Body of pancreas (tissue), 4 donors: ENCODE data around the gene SEPTIN5. TPM values are rescaled to one million over a fixed set of nuclear protein-coding genes. Genes with fewer than 3 reads are reported as not detected.

Experiments used
- ATAC-seq: fragments of 150-250 bp; one replicate; pipeline ENCODE4 v1.9.1; 2016
- DNase-seq, 4 donors: peaks; one replicate each; pipeline ENCODE4 v3.0.0-alpha.2; 2019
- H3K27ac ChIP-seq, 4 donors: fragments of 200-600 bp; sonication (generic); 1 replicate in 3 of 4; 2 replicates in 1 of 4; pipeline versions ENCODE4 v1.5.1 to v1.6.1; 2016 to 2019; ENCODE audit warnings: mild to moderate bottlenecking in 1 of 4, mixed read lengths in 1 of 4, moderate library complexity in 1 of 4
- H3K27me3 ChIP-seq, 2 donors: fragments of 200-600 bp; sonication (generic); one replicate each; pipeline ENCODE4 v1.6.0; 2016; ENCODE audit warnings: mild to moderate bottlenecking in 1 of 2
- H3K36me3 ChIP-seq, 2 donors: fragments of 200-600 bp; sonication (generic); replicated peaks in 1 of 2; 2 replicates each; pipeline ENCODE4 v1.5.1; 2016; ENCODE audit warnings: low read depth in 2 of 2; ENCODE audit not compliant: insufficient read depth in 1 of 2
- H3K4me1 ChIP-seq: fragments of 200-600 bp; sonication (generic); one replicate; pipeline ENCODE4 v1.6.0; 2016
- H3K4me3 ChIP-seq, 2 donors: fragments of 200-600 bp; sonication (generic); 1 replicate in 1 of 2; 2 replicates in 1 of 2; pipeline ENCODE4 v1.5.1; 2016 to 2019
- H3K9me3 ChIP-seq, 3 donors: fragments of 200-600 bp; sonication (generic); 1 replicate in 2 of 3; 2 replicates in 1 of 3; pipeline ENCODE4 v1.5.1; 2016
- POLR2A ChIP-seq, 3 donors: fragments of 450-650 bp; IDR thresholded peaks; one replicate each; pipeline ENCODE4 v1.6.1; 2016; ENCODE audit warnings: antibody characterized with exemption in 3 of 3, mild to moderate bottlenecking in 2 of 3
- WGBS, 2 donors: methylation state at CpG; one replicate each; pipeline ENCODE4 v1.1.5; 2017; 5-methylcytosine and 5-hydroxymethylcytosine counted together
- intact Hi-C: fragments of 100-400 bp; cut with DNase I; formaldehyde crosslinking; loops from one replicate; pipeline ENCODE4 v1.15.1; 2023
- total RNA-seq, 2 donors: library from RNA; depleted of rRNA; stranded (reverse); fragments of >200 nt; gene quantifications; one replicate each; pipeline ENCODE4 v1.1.0, GENCODE V29; 2016
- TF ChIP-seq, protein P1 (sequence below), 7 experiments: fragments of 450-650 bp in 4 of 7; fragments of 200-600 bp in 3 of 7; sonication (generic) in 3 of 7; IDR thresholded peaks; one replicate each; pipeline ENCODE4 v1.5.1; 2016 to 2019; ENCODE audit warnings: antibody characterized with exemption in 7 of 7

Gene SEPTIN5
- total RNA-seq, 2 donors from 2014 or later = 15.0 to 15.2 TPM

DNA sequence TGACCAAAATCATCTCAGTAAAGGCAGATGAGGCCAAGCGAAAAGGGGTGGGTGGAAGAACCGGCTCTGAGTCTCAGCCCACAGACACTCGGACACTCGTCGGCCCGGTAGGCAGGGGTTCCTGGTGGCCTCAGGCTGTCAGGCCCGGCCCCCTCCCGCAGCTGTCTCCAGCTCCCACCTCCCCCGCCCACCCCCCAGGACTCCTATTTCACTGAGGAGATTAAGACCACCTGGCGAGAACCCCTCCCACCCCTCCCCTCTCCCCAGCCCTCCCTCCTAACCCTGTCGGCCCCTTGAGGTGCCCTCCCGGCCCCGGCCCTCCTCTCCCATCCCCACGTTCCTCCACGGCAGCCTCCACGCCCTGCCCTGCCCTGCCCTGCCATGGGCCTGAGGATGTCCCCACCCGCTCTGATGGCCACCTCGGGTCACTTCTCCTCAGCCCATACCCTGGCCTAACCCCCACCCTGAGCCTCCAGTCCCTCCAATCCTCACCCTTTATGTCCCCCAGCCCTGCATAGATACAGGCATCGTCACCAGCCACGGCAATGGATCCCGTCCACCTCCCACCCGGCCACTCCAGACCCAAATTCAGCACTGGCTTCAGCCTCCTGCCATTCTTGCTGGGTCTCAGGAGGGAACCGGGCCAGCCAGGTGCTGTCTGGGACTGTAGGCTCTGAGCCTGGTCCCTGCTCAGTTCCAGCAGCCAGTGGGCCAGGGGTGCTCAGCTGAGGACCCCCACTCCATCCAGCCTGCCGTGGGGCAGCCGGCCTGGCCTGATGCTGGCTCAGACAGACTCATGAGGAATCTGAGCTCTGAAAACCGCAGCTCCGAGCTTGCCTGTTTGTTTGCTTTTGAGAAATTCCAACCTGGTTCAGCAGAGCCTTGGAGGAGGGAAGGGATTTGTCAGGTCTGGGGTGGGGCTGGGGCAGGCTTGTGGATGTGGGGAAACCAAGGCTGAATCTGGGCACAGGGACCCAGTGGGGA, 36.5 kb downstream of the SEPTIN5 start:
- DNase-seq (no peak), ATAC-seq (no peak)
- 54 to 58% methylated on average over 7 to 25 of the region's 27 CpGs for WGBS, 2 donors
- no peak overlapping the region for H3K27ac ChIP-seq
- intact Hi-C loops = no loop called here
- H3K4me3 ChIP-seq = no peak overlapping the region
- peaks cover 0 to 11% of the 10 kb centered on the region in 2 donors for H3K27me3 ChIP-seq
- H3K4me1 ChIP-seq = peaks cover 9% of the 10 kb centered on the region
- no peaks in the 10 kb centered on the region for H3K36me3 ChIP-seq
- H3K9me3 ChIP-seq = no peaks in the 10 kb centered on the region
- TF ChIP-seq, protein P1, sequence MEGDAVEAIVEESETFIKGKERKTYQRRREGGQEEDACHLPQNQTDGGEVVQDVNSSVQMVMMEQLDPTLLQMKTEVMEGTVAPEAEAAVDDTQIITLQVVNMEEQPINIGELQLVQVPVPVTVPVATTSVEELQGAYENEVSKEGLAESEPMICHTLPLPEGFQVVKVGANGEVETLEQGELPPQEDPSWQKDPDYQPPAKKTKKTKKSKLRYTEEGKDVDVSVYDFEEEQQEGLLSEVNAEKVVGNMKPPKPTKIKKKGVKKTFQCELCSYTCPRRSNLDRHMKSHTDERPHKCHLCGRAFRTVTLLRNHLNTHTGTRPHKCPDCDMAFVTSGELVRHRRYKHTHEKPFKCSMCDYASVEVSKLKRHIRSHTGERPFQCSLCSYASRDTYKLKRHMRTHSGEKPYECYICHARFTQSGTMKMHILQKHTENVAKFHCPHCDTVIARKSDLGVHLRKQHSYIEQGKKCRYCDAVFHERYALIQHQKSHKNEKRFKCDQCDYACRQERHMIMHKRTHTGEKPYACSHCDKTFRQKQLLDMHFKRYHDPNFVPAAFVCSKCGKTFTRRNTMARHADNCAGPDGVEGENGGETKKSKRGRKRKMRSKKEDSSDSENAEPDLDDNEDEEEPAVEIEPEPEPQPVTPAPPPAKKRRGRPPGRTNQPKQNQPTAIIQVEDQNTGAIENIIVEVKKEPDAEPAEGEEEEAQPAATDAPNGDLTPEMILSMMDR (IDR thresholded peaks at IDR 0.05) = no peak
- TF ChIP-seq POLR2A (IDR thresholded peaks at IDR 0.05) = no peak

DNA sequence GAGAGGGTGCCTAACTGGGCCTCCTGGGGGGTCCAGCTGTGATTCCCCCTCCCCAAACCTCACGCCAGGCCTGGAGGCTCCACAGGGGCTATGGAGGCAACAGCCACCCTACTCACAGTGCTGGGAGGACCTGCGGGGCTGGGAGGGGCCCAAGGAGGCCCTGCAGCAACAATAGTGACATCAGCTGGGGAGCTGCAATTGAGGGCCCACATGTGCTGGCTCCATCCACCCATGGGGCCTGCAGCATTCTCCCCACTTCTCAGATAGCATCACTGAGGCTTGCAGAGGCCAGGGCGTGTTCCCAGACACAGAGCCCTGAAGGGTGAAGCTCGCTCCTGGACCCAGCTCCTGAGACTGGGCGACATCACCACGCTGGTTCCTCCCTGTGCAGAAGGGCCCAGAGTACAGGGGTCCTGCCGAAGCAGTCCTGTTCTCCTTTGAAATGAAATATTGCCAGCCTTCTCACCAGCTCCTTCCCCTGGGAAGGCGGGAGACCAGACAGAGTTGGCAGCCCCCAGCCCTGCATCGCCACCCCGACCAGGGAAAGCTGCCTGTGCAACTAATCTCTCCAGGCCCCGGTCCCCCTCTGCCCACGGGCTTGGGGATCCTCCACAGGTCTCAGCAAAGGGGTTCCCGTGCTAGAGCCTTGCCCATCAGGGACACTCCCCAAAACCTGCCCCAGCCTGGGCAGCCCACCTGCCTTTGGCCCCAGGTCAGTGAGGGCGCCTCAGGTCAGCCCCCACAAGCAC, 37.4 kb downstream of the SEPTIN5 start:
- Histone ChIP-seq H3K9me3 (no peaks in the 10 kb centered on the region), H3K27ac (no peak overlapping the region), H3K36me3 (no peaks in the 10 kb centered on the region), H3K4me1 (peaks cover 17% of the 10 kb centered on the region), H3K27me3 (peaks cover 0 to 18% of the 10 kb centered on the region in 2 donors), H3K4me3 (no peak overlapping the region)
- ATAC-seq (no peak), DNase-seq (no peak)
- WGBS, 2 donors = 80 to 94% methylated on average over 3 to 13 of the region's 14 CpGs
- TF ChIP-seq POLR2A (IDR thresholded peaks at IDR 0.05) = no peak
- TF ChIP-seq, protein P1 (IDR thresholded peaks at IDR 0.05) = no peak
- intact Hi-C loops = no loop called here

DNA sequence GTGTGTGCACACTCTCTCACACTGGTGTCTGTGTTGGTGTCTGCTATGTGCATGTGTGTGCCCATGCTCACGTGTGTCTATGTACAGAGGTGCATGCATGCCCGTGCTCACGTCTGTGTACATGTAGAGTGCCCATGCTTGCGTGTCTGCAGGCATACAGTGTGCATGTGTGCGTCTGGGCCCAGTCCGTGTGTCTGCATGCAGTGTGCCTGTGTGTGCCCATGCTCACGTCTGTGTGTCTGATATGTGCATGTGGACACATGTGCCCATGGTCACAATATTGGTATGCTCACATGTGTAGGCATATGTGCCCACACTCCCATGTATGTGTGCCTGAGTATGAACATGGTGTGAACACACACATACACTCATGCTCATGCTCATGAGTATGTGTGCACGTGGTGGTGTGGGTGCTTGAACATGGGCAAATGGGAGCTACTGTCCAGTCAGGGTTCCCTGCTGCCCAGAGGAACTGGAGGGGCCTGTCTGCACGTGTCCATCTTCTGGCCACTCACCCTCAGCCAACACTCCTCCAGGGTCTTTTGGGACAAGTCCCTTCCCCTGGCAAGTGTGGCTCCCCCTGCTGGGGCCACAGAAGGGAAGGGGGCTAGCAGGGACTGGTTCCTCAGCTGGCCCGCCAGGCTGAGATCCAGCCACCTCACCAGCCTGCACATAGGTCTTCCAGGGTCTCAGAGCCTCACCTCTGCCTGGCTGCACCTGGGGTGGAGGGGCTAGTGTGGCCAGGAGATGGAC, 39.0 kb downstream of the SEPTIN5 start:
- Histone ChIP-seq H3K27ac (no peak overlapping the region), H3K36me3 (no peaks in the 10 kb centered on the region), H3K9me3 (no peaks in the 10 kb centered on the region), H3K27me3 (peaks cover 0 to 22% of the 10 kb centered on the region in 2 donors), H3K4me1 (peaks cover 23% of the 10 kb centered on the region), H3K4me3 (no peak overlapping the region)
- 60 to 69% methylated on average over 1 to 10 of the region's 10 CpGs for WGBS, 2 donors
- ATAC-seq (no peak), DNase-seq (no peak)
- intact Hi-C loops = no loop called here
- TF ChIP-seq POLR2A (IDR thresholded peaks at IDR 0.05) = no peak
- TF ChIP-seq, protein P1 (IDR thresholded peaks at IDR 0.05) = no peak

DNA sequence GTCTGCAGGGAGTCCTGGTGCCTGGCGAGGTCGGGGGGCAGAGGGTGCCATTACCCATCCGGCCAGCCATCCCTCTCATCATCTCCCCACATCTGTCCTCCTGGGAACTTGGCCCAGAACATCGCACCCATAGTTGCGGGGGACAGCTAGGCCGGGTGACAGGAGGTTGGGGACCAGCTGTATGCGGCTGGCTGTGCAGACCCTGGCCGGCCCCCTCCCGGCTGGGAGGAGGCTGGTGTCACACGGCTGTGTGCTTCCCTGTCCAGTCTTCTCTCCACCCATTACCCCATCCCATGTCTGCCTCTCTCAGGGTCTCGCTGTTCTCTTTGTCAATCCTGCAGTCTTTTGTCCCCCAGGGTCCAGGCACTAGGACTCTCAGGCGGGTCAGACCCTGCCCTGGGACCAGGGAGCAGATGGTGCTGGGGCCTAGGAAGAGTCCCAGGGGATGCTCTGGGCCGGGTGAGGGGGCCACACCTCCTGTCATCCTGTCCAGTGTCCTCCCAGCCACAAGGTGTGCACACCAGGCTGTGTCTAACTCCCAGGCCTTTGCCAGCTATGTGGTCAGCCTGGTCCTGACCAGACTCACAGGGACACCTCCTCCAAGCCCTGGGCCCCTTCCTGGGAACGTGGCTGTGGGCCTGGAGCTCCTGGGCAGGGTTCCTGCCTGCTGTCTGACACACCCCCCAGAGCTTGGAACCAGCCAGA, 39.8 kb downstream of the SEPTIN5 start:
- TF ChIP-seq POLR2A (IDR thresholded peaks at IDR 0.05) = no peak
- TF ChIP-seq, protein P1 (IDR thresholded peaks at IDR 0.05) = no peak
- Histone ChIP-seq H3K9me3 (no peaks in the 10 kb centered on the region), H3K27me3 (peaks cover 0 to 22% of the 10 kb centered on the region in 2 donors), H3K36me3 (no peaks in the 10 kb centered on the region), H3K4me1 (peaks cover 24% of the 10 kb centered on the region), H3K27ac (no peak overlapping the region), H3K4me3 (no peak overlapping the region)
- no peak for DNase-seq
- intact Hi-C loops = no loop called here
- no peak for ATAC-seq
- WGBS, 2 donors = 60 to 69% methylated on average over 11 to 14 of the region's 14 CpGs
